Osteocyte (in vitro differentiated cells): ENCODE results near the gene DNAJB1. TPM values are rescaled to one million over a fixed set of nuclear protein-coding genes. Genes with fewer than 3 reads are reported as not detected.

Source experiments
- DNase-seq: peaks from one replicate; pipeline ENCODE4 v3.0.0; 2021; ENCODE audit warnings: mixed read lengths; ENCODE audit not compliant: unreplicated experiment; ENCODE audit errors: extremely low spot score
- H3K27ac Mint-ChIP-seq: one replicate; pipeline ENCODE4 v1.8.0; 2021; ENCODE audit warnings: mild to moderate bottlenecking, mixed read lengths; ENCODE audit not compliant: unreplicated experiment
- H3K27me3 Mint-ChIP-seq: one replicate; pipeline ENCODE4 v1.8.0; 2021; ENCODE audit warnings: mixed read lengths; ENCODE audit not compliant: unreplicated experiment
- H3K36me3 Mint-ChIP-seq: one replicate; pipeline ENCODE4 v1.8.0; 2021; ENCODE audit warnings: mixed read lengths; ENCODE audit not compliant: unreplicated experiment
- H3K4me1 Mint-ChIP-seq: one replicate; pipeline ENCODE4 v1.8.0; 2021; ENCODE audit warnings: mixed read lengths; ENCODE audit not compliant: unreplicated experiment
- H3K4me3 Mint-ChIP-seq: one replicate; pipeline ENCODE4 v1.8.0; 2021; ENCODE audit warnings: mild to moderate bottlenecking, moderate library complexity, mixed read lengths; ENCODE audit not compliant: unreplicated experiment
- H3K9me3 Mint-ChIP-seq: one replicate; pipeline ENCODE4 v1.8.0; 2021; ENCODE audit warnings: mixed read lengths; ENCODE audit not compliant: unreplicated experiment
- CTCF ChIP-seq: fragments of 200-600 bp; sonication (generic); IDR thresholded peaks from 2 replicates; pipeline ENCODE4 v1.5.0; 2021; ENCODE audit warnings: antibody characterized with exemption, mild to moderate bottlenecking, moderate library complexity
- total RNA-seq: library from RNA; stranded (reverse); gene quantifications from 2 replicates; pipeline ENCODE4 v1.2.1, GENCODE V29; 2021

The DNAJB1 gene
- total RNA-seq, 1 donor from 2014 or later, result 80.0 TPM

GRCh38 chr19:14563989-14564651, 45.9 kb upstream of the DNAJB1 start:
- Mint-ChIP-seq H3K9me3 (no peaks in the 10 kb centered on the region), H3K27ac (no peak overlapping the region), H3K36me3 (peaks cover 15% of the 10 kb centered on the region), H3K4me1 (peaks cover 28% of the 10 kb centered on the region), H3K27me3 (no peaks in the 10 kb centered on the region), H3K4me3 (no peak overlapping the region)
- DNase-seq, result no peak
- TF ChIP-seq CTCF, result no peak

GRCh38 chr19:14563590-14563926, 45.4 kb upstream of the DNAJB1 start:
- TF ChIP-seq CTCF, result no peak
- H3K9me3 Mint-ChIP-seq, result no peaks in the 10 kb centered on the region
- no peak overlapping the region for H3K4me3 Mint-ChIP-seq
- peaks cover 14% of the 10 kb centered on the region for H3K36me3 Mint-ChIP-seq
- H3K4me1 Mint-ChIP-seq, result peaks cover 33% of the 10 kb centered on the region
- no peak for DNase-seq
- no peak overlapping the region for H3K27ac Mint-ChIP-seq
- no peaks in the 10 kb centered on the region for H3K27me3 Mint-ChIP-seq

- Mint-ChIP-seq H3K27ac (peak overlapping the region; percentile 72), H3K27me3 (no peaks in the 10 kb centered on the region)
- TF ChIP-seq CTCF, result no peak
Measured at GRCh38 chr19:14562660-14563589, 44.7 kb upstream of the DNAJB1 start.

GRCh38 chr19:14561847-14562351, 43.7 kb upstream of the DNAJB1 start:
- TF ChIP-seq CTCF, result no peak
- Mint-ChIP-seq H3K27ac (peak overlapping the region; percentile 72), H3K9me3 (no peaks in the 10 kb centered on the region), H3K36me3 (peaks cover 4% of the 10 kb centered on the region), H3K27me3 (no peaks in the 10 kb centered on the region), H3K4me3 (no peak overlapping the region), H3K4me1 (peaks cover 35% of the 10 kb centered on the region)
- no peak for DNase-seq

More at GRCh38 chr19:14562660-14563589, 44.7 kb upstream of the DNAJB1 start:
- Mint-ChIP-seq H3K4me1 (peaks cover 36% of the 10 kb centered on the region), H3K4me3 (no peak overlapping the region), H3K36me3 (peaks cover 10% of the 10 kb centered on the region), H3K9me3 (no peaks in the 10 kb centered on the region)
- no peak for DNase-seq

GRCh38 chr19:14561249-14561648, 43.1 kb upstream of the DNAJB1 start:
- peaks cover 41% of the 10 kb centered on the region for H3K4me1 Mint-ChIP-seq
- peak overlapping the region; percentile 91 for H3K27ac Mint-ChIP-seq
- no peaks in the 10 kb centered on the region for H3K9me3 Mint-ChIP-seq
- peaks cover 3% of the 10 kb centered on the region for H3K36me3 Mint-ChIP-seq
- H3K27me3 Mint-ChIP-seq, result no peaks in the 10 kb centered on the region
- no peak for TF ChIP-seq CTCF
- H3K4me3 Mint-ChIP-seq, result no peak overlapping the region
- no peak for DNase-seq
